Gastrocnemius medialis (tissue), 4 donors: ENCODE data around the gene LDLRAD4.

ENCODE experiments used
- CTCF ChIP-seq, 5 experiments: fragments of 450-650 bp in 3 of 5; fragments of 200-600 bp in 2 of 5; sonication (generic) in 2 of 5; IDR thresholded peaks in 4 of 5; conservative IDR thresholded peaks in 1 of 5; 1 replicate in 4 of 5; 2 replicates in 1 of 5; pipeline ENCODE4 v1.5.1; 2016 to 2019; ENCODE audit warnings: antibody characterized with exemption in 5 of 5, mild to moderate bottlenecking in 3 of 5, moderate library complexity in 3 of 5
- POLR2A ChIP-seq, 2 donors: fragments of 450-650 bp; IDR thresholded peaks; one replicate each; pipeline ENCODE4 v1.6.1; 2017; ENCODE audit warnings: antibody characterized with exemption in 2 of 2, mild to moderate bottlenecking in 2 of 2, moderate library complexity in 2 of 2

GRCh38 chr18:13577091-13577697 lies 358.6 kb downstream of the LDLRAD4 start:
- TF ChIP-seq CTCF (IDR thresholded peaks at IDR 0.05 in 4 of 5, conservative IDR thresholded peaks at IDR 0.05 in 1 of 5): no peak
- TF ChIP-seq POLR2A (IDR thresholded peaks at IDR 0.05): peak in 1 of 2 donors; percentile 9
